GM12875 (cell line): ENCODE measurements around the gene KCNJ15.
"Not testable (repeated sequence)": the region's sequence is repeated elsewhere in the genome, so short reads cannot be mapped to it uniquely, and the experiment has no call there.

Experiments
- H3K4me3 ChIP-seq: one replicate; pipeline ENCODE4 v1.5.1; 2011; ENCODE audit warnings: low read depth, low read length, control low read depth
- TF ChIP-seq, protein P1 (sequence below): IDR thresholded peaks from 2 replicates; pipeline ENCODE4 v1.5.1; 2011; ENCODE audit warnings: low read depth, mild to moderate bottlenecking, control low read depth, inconsistent platforms, low read length, moderate library complexity, borderline replicate concordance; ENCODE audit not compliant: insufficient read depth

KCNJ15 gene

DNA sequence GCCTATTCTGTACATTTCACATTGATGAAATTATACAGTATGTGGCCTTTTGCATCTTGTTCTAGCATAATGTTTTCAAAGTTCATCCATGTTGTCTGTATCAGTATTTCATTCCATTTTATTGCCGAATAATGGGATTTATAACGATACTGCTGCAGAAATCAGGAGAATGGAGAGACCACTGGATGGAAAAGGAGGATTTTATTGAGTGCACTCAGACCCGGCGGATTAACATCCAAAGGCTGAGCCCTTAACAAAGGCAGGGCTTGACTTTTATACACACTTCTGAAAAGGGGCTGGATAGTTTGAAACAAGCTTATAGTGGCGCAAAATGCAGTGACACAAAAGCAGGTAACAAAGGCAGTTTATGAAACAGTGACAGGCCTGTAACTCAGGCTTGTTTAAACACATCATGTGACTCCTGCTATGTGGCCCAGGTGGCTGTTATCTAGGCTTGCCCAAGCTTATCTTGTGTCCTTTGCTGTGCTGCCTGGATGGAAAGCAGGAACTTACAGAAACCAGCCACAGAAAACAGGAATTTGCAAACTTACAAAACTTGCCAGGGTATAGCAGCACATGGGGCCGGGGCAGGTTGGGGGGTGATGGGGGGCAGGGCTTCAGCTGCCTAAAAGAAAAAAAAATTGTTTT is 32.8 kb upstream of the KCNJ15 start:
- TF ChIP-seq, protein P1, sequence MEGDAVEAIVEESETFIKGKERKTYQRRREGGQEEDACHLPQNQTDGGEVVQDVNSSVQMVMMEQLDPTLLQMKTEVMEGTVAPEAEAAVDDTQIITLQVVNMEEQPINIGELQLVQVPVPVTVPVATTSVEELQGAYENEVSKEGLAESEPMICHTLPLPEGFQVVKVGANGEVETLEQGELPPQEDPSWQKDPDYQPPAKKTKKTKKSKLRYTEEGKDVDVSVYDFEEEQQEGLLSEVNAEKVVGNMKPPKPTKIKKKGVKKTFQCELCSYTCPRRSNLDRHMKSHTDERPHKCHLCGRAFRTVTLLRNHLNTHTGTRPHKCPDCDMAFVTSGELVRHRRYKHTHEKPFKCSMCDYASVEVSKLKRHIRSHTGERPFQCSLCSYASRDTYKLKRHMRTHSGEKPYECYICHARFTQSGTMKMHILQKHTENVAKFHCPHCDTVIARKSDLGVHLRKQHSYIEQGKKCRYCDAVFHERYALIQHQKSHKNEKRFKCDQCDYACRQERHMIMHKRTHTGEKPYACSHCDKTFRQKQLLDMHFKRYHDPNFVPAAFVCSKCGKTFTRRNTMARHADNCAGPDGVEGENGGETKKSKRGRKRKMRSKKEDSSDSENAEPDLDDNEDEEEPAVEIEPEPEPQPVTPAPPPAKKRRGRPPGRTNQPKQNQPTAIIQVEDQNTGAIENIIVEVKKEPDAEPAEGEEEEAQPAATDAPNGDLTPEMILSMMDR, result no peak
- no peak overlapping the region for H3K4me3 ChIP-seq

DNA sequence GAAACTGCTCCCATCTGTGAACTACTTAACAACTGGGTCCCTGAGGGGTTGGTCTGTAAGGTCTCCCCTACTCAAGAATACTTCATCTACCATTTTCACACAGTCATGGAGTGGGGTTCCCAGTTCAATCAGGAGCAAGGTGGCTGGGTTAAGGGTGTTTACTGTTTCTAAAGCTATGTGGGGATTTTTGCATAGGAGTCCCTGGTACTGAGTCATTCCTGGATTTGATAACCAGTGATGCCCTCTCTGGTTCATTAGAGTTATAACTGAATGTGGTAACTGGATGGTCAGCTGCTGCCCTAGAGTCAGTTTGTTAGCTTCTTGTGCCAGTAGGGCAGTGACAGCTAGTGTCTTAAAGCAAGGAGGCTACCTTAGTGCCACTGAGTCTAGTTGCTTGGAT is 29.4 kb upstream of the KCNJ15 start:
- H3K4me3 ChIP-seq, result no peak overlapping the region

DNA sequence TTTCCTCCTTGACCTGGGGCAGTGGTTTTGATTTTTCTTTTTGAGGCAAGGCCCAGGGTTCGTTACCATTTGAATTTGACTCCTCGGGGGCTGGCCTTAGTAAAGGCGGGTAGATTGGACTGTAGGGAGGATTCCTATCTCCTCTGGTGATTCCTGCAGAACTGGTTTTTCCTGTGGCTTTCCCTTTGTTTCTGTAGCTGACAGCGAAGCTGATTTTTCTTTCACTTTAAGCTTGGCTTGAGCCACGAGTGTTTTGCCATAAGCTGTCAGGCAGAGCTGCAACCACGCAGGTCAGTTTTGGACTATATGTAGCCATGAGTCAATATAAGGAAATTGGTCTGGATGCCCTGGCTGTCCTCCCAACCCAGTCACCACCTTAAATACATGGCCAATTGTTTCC is 28.7 kb upstream of the KCNJ15 start:
- TF ChIP-seq, protein P1, result no peak
- H3K4me3 ChIP-seq, result no peak overlapping the region

More for the DNA sequence above, 29.4 kb upstream of the KCNJ15 start:
- TF ChIP-seq, protein P1, result no peak

DNA sequence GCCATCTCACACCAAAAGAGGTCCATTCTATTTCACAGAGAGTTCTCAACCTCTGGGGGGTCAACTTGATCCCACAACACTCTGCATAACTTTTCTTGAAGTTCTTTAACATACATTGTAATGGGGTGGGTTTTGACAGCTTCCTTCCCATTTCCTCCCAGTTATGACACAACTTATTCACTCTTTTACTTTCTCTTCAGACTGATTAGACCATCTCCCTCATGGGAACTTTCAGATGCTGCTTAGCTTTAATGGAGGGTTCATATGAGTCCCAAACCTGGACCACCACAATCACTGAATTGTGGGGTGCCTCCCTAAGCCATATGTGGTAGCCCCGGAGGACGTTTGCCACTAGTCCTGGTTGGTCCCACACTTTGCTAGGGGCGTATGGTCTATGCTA is 28.3 kb upstream of the KCNJ15 start:
- no peak overlapping the region for H3K4me3 ChIP-seq
- TF ChIP-seq, protein P1, result no peak

DNA sequence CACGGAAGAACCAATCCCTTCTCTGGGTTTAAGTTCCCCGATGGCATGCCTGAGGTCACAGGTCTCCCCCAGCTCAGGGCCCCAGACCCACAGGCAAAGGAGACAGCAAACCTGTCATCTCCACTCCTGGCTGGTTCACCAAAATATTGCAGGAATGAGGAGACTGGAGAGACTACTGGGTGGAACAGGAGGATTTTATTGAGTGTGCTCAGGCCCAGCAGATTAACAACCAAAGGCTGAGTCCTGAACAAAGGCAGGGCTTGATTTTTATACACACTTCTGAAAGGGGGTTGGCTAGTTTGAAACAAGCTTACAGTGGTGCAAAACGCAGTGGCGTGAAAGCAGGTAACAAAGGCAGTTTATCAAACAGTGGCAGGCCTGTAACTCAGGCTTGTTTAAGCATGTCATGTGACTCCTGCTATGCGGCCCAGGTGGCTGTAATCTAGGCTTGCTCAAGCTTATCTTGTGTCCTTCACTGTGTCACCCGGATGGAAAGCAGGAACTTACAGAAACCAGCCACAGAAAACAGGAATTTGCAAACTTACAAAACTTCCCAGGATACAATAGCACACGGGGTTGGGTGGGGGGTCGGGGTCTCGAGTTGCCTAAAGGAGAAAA is 27.4 kb upstream of the KCNJ15 start:
- no peak overlapping the region for H3K4me3 ChIP-seq
- TF ChIP-seq, protein P1, result no peak

DNA sequence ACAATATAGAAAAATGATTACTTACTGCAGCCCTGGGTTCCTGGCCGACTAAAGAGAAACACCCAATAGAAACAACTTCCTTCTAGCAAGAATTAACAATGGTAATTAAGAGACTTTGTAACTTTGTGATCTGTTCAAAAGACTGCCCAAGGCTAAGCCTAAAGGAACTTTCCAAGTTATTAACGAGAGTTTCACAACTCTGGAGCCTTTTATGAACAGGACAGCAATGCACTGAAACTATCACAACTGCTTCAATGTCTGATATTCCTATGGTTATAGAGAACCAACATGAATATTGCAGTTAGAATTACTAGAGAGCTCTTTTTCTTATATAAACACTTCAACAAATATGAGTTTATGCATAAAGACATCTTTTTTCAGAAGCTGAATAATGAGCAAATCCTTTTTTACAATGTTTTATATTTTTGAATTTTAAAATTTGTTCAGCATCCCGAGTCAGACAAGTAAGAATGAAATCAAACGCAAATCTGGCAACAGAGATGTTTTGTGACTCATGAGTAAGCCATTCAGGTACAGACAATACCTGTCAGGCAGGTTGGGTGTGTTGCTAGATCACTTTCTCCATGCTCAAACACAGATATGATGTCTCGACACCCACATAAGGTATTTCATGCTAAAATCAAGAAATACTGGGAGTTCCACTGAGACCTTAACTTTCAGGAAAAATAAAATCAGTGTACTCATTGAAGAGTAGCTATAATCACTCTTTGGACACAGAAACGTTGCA is 22.2 kb upstream of the KCNJ15 start:
- TF ChIP-seq, protein P1, result no peak

DNA sequence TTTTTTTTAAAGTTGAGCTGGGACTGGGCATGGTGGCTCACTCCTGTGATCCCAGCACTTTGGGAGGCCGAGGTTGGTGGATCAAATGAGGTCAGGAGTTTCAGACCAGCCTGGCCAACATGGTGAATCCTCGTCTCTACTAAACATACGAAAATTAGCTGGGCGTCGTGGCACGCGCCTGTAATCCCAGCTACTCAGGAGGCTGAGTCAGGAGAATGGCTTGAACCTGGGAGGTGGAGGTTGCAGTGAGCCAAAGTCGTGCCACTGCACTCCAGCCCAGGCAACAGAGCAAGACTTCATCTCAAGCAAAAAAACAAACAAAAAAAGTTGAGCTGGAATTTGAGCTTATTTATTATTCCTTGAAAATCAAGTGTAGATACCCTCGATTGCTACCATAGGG is 21.5 kb upstream of the KCNJ15 start:
- not testable (repeated sequence) for H3K4me3 ChIP-seq

More for the DNA sequence above, 22.2 kb upstream of the KCNJ15 start:
- no peak overlapping the region for H3K4me3 ChIP-seq
